HG03439 (cell line): Measurements from ENCODE around the gene GGCX.

Experiments used
- ATAC-seq: cut with Tn5 transposase; IDR thresholded peaks from one replicate; pipeline ENCODE4 v1.9.1; 2021; ENCODE audit warnings: mild to moderate bottlenecking, moderate library complexity; ENCODE audit not compliant: unreplicated experiment

The GGCX gene

DNA sequence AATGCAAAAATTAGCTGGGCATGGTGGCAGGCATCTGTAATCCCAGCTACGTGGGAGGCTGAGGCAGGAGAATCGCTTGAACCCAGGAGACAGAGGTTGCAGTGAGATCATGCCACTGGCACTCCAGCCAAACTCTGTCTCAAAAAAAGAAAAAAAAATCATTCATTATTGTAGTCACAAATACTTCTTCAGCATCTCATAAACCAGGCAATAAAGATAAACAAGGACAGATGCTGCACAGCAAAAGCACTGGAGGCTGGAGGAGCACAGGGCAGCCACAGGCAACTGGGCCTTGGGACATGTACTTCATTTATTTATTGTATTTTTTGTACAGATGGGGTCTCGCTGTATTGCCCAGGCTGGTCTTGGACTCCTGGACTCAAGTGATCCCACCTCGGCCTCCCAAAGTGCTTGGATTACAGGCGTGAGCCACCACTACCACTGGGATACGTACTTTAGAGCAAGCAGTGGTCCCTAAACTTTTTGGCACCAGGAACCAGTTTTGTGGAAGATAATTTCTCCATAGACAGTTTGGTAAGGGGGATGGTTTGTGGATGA lies 39.1 kb downstream of the GGCX start:
- no peak for ATAC-seq

DNA sequence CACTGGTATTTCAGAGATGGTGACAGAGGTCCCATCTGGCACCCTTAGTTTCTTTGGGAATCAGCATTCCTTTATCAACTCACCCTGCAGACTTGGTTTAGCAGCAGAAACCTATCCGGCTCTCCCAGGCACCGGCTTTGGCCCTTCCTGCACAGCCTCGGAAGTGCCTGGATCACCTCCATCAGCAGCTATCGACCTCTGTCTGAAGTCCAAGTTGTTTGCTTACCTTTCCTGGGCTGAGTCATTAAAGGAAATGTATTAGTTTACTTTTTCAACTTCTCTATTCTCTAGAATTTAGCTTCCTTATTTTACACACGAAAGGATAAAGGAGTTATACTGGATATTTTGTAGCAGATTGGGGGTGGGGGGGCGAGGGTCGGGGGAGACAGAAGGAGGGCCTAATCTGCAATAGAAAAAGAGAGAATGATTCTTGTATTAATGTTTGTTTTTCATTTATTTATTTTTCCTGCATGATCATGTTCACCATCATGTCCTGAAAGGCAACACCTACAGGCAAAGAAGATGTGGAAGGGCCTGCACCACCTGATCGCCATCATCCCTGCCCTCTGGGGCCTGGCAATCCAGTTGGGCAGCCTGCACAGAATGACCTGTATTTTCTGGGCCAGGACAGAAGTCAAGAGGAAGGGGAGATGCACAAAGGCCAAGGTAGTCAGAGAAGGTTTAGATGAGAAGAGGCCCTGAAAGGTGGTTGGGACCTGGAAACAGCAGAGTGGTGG lies 44.5 kb downstream of the GGCX start:
- no peak for ATAC-seq

DNA sequence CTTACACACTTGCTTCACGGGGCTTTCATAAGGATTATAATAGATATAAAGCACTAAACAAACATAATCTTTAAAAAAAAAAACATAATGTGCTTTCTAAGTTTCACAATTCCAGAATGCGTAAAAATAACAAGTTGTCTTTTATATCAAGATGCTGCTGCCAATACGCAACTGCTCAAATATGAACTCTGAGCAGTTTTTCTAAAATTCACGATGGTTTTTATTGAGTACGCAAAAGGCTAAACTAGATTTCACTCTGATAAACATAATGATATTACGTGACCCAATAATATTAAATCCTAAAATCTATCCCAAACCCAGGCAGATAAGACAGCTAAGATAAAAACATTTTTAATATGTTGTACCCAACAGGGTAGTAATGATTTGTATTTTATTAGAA lies 47.0 kb downstream of the GGCX start:
- ATAC-seq: no peak

DNA sequence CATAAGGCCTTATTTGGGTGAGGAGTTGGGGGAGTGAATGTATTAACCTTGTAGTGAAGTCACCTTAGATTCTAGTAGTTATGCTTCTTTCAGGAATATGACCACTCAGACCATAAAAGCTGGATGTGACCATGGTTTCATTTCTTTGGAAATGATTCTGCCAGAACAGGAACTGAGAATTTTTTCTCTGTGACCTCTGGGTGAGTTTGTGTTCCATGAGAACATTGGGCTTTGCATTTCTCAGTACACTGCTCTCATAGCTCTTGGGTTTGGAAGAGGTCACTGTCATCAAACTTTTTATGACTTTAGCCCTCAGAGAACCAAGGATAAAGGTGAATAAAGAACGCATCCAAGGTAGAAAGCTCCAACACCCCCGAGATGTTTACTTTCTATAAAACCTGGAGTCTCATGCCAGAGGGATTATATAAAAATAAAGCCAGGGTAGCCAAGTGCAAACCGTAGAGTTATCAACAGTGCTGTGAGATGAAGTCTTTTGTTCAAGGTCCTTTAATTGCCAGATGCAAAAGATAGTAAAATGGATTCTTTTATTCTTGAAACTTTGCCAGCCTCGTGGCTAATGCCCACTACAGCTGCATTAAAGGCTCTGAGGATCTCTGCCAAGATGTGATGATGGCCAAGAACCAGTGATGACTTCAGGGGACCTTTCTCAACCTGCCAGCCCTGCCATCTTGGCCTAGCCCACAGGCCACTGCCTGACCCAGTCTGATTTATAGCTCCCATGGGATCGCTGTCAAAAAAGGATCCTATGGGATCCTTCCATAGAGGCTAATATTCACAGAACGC lies 50.1 kb downstream of the GGCX start:
- no peak for ATAC-seq

DNA sequence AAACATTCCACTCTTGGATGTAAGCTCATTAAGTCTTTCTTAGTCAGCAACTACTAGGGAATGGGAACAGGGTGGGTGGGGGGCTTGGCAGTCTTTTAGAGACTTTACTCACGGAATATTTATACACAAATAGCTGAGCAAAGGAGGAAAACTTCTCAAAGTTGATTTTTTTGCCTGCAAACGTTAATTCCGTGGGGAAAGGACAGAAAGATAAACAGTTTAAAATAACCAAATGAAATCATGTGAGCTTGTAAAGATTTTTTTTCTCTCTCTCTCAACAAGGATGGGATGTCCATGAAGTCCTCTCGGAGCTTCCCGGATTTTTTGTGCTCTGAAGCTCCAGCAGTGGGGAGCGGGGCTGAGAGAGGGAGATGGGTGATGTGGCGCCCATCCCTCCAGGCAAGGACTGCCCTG lies 54.5 kb downstream of the GGCX start:
- no peak for ATAC-seq

DNA sequence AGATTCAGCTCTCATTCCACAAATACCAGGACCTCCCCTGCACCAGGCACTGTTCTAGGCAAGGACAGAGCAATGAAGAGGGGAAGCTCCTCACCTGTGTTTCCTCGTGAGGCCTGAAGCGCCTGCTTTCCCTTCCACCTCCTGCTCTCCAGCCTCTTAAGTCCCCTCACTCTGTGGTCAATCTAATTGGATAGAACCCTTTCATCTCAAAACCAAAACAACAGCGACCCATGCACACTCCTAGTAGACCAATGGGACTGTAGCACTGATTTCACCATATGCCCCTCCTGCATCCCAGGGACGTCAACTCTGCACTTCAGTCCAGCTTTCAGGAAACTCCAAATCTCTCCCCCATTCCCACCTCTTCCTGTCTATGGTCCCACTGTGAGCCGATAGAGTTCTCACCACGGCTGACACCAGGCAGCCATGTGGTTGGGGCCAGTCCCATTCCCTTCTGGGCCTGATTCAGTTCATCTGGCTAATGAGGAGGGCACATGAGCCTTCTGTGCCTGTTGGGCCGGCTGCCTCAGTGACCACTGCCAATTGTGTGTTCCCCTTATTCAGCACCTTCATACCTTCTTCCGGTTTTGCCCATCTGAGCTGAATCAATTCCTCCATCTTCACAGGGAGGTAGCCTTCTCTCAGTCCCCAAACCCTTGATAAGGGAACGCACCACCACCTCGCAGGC lies 55.6 kb downstream of the GGCX start:
- ATAC-seq: no peak

DNA sequence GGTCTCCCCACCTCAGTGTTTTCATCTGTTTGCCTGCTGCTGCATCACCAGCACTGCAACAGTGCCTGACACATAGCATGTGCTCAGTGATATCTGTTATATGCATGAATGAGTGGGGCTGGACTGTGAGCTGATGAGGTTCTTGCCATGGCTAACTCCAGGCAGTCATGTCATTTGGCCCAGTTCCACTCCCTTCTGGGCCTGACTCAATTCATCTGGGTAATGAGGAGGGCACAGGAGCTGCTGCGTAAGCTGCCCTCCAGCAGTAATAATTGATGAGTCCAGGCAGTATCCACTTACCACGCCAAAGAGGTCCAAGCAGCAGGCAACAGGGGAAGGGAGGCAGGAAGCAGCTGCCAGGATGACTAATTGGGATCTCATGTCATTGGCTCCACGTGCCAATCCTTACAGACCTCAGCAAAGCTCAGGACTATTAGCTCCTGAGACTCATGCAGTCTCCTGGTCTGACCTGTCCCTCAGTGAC lies 56.5 kb downstream of the GGCX start:
- no peak for ATAC-seq

DNA sequence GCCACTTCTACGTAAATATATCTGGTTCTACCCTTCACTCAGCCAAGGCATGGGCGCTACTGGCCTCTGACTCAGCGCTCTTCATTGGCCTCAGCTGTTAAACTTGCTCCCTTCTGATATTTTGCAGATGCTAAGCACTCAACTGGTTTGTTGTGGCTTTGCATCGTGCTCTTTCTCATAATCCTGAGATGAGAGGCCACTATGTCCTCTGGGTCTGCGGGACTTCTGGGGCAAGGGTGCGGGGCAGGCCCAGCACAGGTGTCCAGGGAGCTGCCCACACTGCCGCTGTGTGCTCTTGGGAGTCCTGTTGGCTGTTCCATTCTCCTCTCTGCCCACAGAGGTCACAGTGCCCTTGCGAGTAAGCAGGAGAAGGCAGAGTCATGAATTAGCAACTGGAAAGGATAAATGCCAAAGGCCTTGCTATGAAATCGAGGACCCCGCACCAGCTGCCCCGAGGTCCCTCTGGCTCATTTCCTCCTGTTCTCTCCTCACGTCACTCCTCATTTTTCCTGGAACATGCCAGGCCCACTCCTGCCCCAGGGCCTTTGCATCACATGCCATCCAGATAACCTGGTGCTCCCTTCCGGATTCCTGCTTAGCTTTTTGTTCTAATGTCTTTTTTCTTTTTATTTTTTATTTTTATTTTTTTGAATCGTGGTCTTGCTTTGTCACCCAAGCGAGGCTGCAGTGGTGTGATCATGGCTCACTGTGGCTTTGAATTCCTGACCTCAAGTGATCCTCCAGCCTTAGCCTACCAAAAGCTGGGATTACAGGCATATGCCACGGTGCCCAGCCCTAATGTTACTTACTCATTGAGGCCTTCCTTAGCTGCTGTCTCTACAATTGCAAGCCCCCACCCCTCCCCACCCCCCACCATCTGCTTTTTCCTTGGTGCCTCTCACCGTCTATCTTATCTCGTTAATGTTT lies 57.2 kb downstream of the GGCX start:
- no peak for ATAC-seq

DNA sequence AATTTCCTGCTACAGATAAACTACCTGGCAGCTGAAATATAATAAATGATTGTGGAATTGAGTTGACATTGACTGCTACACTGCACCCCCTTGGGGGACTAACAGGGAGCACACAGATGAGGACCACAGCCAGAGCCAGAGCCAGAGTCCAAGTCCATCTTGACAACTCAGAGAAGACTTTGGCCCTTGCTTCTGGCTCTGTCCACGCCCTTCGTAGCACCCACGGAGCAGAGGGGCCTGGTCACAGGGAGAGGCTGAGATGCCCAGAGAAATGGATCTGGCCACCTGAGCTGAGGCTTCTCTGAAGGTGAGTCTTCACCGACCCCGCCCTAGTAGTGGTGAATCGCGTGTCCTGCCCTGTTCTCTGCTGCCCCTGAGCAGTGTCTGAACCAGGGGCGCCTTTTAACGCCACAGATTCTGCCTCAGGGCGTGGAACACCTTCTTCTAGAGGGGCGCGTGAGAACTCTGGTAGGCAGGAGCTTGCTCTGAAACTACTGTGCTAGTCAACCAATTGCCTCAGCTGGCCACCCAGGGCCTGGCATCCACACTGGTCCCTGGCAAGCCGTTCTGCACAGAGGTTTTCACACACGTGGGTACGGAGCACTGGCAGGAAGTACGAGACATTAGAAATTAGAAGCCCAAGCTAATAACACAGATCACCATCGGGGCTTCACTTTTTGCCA lies 58.0 kb downstream of the GGCX start:
- ATAC-seq: no peak

DNA sequence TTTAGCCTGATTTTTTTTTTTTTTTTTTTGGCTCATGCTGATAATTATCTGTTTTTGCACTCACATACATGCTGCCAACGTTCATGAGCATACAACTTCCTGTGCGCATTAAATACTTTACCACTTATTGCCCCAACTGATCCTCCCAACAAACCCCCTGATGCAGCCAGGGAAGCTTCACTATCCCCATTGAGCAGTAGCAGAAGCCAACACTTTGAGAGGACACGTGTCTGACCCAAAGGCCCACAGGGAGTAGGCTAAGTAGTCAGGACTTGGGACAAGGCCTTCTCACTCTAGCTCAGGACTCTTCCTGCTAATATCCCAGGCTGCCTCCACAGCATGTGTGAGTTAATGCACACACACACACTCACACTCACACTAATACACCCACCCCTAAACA lies 58.6 kb downstream of the GGCX start:
- no peak for ATAC-seq

DNA sequence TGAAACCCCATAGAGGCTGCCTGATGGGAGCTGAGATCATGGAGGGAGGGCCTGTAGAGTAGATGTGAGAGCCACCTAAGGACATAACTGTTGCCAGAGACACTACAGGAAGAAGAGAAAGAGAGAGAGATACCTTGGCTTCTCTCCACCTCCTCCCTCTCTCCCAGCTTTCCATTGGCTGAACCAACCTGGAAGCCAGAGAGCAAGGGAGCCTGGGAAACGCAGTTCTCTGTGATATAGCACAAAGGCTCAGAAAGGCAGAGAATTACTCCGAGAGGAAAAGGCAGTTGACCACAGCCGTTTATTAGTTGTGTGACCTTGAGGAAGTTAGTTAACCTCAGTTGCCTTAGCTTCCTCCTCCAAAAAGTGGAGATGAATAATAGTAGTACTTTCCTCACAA lies 60.0 kb downstream of the GGCX start:
- no peak for ATAC-seq

DNA sequence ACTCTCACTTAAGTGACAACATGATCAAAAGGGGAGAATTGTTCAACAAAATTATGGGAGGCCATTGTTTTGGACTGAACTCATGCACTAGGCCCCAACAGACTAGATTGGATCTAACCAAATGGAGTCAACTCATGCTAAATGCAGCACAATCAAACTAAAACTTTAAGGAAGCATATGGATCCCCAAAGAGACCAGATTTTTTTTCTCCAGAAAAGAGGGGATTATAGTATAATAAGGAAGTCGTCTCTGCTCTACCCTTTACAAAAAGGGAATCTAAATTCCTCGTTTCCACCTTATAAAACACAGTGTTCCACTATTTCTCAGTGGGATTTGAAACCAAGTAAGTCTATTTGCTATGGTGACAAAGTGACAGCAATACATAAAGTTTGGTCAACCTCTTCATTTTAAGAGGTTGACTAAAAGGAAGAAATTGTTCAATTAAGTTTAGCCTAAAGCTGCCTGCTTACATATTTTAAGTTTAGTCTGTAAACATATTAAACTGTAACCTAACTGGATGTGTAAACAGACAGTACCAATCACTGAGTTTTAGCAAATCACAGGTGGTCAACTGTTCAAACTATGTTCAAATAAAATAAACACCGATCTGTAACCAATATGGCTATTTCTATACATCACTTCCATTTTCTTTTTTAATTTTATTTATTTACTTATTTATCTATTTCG lies 63.2 kb downstream of the GGCX start:
- no peak for ATAC-seq

DNA sequence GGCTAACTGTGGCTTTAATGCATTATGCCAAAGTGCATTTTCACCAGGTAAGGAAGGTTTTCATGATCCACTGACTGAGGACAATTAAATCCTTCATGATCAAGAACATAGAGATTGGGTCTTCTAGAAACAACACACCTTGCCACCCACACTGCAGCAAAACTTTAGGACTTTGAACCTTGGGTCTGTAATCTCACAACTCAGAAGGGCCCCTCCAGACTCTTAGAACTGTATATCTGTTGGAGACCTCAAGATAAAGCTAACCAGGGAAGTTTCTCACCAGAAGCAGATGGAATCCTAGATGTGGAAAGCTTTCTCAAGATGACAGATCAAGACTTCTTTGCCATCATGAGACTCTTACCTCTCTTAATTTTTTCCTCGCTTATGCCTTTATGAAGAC lies 64.9 kb downstream of the GGCX start:
- ATAC-seq: no peak
